Measurements from ENCODE around the gene PTBP1. TPM values are rescaled to one million over a fixed set of nuclear protein-coding genes. Genes with fewer than 3 reads are reported as not detected.

Gene PTBP1
- total and polyA plus RNA-seq, 2 donors (not counting 3 experiments of a cell fraction or from before 2014, with no cell fraction given): 382 to 623 TPM

GRCh38 chr19:788686-788982 lies 8.6 kb upstream of the PTBP1 start:
- Histone ChIP-seq H3K4me3 (replicated peaks in 1 of 3; ENCODE audit: insufficient read depth in 1 of 3, low read depth in 1 of 3, low read length in 3 of 3) (no peak overlapping the region), H4K20me1 (replicated peaks; ENCODE audit: control insufficient read depth, extremely low read depth, insufficient read depth, low read length) (no peaks in the 10 kb centered on the region), H3K9me1 (replicated peaks; ENCODE audit: control insufficient read depth, extremely low read depth, insufficient read depth, low read length) (no peaks in the 10 kb centered on the region), H3K27me3 (ENCODE audit: control insufficient read depth in 2 of 2, insufficient read depth in 2 of 2, low read length in 2 of 2) (no peaks in the 10 kb centered on the region), H3K27ac (ENCODE audit: insufficient read depth, low read depth, low read length) (peak overlapping the region; percentile 80), H3K79me2 (ENCODE audit: control insufficient read depth, insufficient read depth, low read length) (peaks cover 5% of the 10 kb centered on the region), H3K4me1 (ENCODE audit: control insufficient read depth, extremely low read depth, insufficient read depth, low read length) (peaks cover 36% of the 10 kb centered on the region), H3K9me3 (replicated peaks; ENCODE audit: control insufficient read depth, insufficient read depth, low read length) (no peaks in the 10 kb centered on the region), H3K9ac (replicated peaks; ENCODE audit: extremely low read depth, insufficient read depth, low read length) (no peak overlapping the region), H2AFZ (ENCODE audit: low read depth, low read length) (no peak overlapping the region), H3K4me2 (ENCODE audit: insufficient read depth, low read length) (no peak overlapping the region), H3K36me3 (ENCODE audit: control insufficient read depth in 2 of 2, extremely low read depth in 1 of 2, insufficient read depth in 2 of 2, low read length in 2 of 2) (no peaks in the 10 kb centered on the region)
- no TSS peak for BruUV-seq (replicated peaks)
- intact Hi-C loops (cut with micrococcal nuclease): loop anchor here (2.0 kb wide), 1 partner anchor 18 kb away; no protein-coding TSS in a partner anchor
- ChIA-PET POLR2A (no interaction called here), CTCF (interaction anchor here (1.1 kb wide), 1 partner anchor 13 kb away, joined by 3 read pairs; no protein-coding TSS in a partner anchor)
- FAIRE-seq (no peak), DNase-seq (ENCODE audit: low read depth, low spot score) (no peak)
- TF ChIP-seq EZH2 (IDR thresholded peaks at IDR 0.05; ENCODE audit: borderline replicate concordance, low read depth, low read length, severe bottlenecking) (no peak), POLR2AphosphoS5 (IDR thresholded peaks at IDR 0.05; ENCODE audit: insufficient read depth, low read depth, low read length) (no peak), MAX (IDR thresholded peaks at IDR 0.05; ENCODE audit: insufficient read depth, insufficient read length) (no peak), FOS (IDR thresholded peaks at IDR 0.05; ENCODE audit: borderline replicate concordance, insufficient read depth, low read length) (no peak), CTCF (IDR thresholded peaks at IDR 0.05; ENCODE audit: extremely low read depth in 1 of 2, insufficient read depth in 1 of 2, low read depth in 1 of 2, low read length in 2 of 2) (no peak), POLR2A (IDR thresholded peaks at IDR 0.05; ENCODE audit: low read depth, low read length) (no peak), JUN (IDR thresholded peaks at IDR 0.05; ENCODE audit: borderline replicate concordance, insufficient read depth, insufficient read length, low read depth) (no peak)
- dilution Hi-C loops (cut with MboI; ENCODE audit: extremely low pct_ligation_motif_present, low sequenced_read_pairs): no loop called here

Measured in endothelial cell of umbilical vein (primary cell).